ENCODE measurements around the gene PACRG. TPM values are rescaled to one million over a fixed set of nuclear protein-coding genes. Genes with fewer than 3 reads are reported as not detected.

The PACRG gene
- total and polyA plus RNA-seq, 10 of the 15 experiments (the other 5 are each of a cell fraction or from before 2014, with no cell fraction given): not detected

DNA sequence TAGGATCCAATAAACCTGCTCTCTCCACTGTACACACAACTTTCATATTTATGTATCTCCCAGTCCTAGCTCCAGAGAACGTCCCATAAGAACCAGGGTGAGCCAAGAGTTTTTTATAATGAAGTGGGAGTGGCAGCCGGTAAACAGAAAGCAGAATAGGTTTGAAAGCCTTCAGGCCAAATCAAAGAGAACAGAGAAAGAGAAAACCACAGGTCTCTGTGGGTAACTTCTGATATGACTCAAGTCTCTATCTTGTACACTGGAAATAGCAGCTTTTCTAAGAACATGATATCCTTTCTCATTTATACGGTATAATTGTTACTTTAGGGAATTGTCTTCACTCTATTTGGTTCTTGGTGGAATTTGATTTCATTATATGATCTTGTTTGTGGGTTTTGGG, 273.6 kb downstream of the PACRG start (continued):
- TF ChIP-seq, protein P1, sequence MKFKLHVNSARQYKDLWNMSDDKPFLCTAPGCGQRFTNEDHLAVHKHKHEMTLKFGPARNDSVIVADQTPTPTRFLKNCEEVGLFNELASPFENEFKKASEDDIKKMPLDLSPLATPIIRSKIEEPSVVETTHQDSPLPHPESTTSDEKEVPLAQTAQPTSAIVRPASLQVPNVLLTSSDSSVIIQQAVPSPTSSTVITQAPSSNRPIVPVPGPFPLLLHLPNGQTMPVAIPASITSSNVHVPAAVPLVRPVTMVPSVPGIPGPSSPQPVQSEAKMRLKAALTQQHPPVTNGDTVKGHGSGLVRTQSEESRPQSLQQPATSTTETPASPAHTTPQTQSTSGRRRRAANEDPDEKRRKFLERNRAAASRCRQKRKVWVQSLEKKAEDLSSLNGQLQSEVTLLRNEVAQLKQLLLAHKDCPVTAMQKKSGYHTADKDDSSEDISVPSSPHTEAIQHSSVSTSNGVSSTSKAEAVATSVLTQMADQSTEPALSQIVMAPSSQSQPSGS (IDR thresholded peaks at IDR 0.05; ENCODE audit: low read length): peak; percentile 41; the same call in 1 of the 2 replicates
- TF ChIP-seq MEF2A (IDR thresholded peaks at IDR 0.05; ENCODE audit: insufficient read depth, low read depth, low read length) (peak; percentile 62; the same call in 1 of the 2 replicates), JUNB (IDR thresholded peaks at IDR 0.05) (peak; percentile 91), CBX3 (IDR thresholded peaks at IDR 0.05; ENCODE audit: borderline replicate concordance, low read depth) (no peak), SPI1 (IDR thresholded peaks at IDR 0.05; ENCODE audit: borderline replicate concordance, insufficient read depth, low read depth, low read length) (peak; percentile 15; the same call in 1 of the 2 replicates), IRF4 (IDR thresholded peaks at IDR 0.05; ENCODE audit: low read depth, low read length) (peak; percentile 92), CBFB (IDR thresholded peaks at IDR 0.05; ENCODE audit: low read depth) (peak; percentile 85), HDAC6 (IDR thresholded peaks at IDR 0.05; ENCODE audit: unreplicated experiment) (no peak), RAD21 (IDR thresholded peaks at IDR 0.05; ENCODE audit: insufficient read depth, low read depth, low read length) (no peak), ZNF24 (IDR thresholded peaks at IDR 0.05) (no peak), IKZF2 (IDR thresholded peaks at IDR 0.05) (peak in 1 of 2 experiments; percentile 48; a peak in 1 of 4 replicates), NFIC (IDR thresholded peaks at IDR 0.05; ENCODE audit: low read depth, low read length) (peak; percentile 69; the same call in 1 of the 2 replicates), RUNX3 (IDR thresholded peaks at IDR 0.05; ENCODE audit: low read length) (peak; percentile 97)

DNA sequence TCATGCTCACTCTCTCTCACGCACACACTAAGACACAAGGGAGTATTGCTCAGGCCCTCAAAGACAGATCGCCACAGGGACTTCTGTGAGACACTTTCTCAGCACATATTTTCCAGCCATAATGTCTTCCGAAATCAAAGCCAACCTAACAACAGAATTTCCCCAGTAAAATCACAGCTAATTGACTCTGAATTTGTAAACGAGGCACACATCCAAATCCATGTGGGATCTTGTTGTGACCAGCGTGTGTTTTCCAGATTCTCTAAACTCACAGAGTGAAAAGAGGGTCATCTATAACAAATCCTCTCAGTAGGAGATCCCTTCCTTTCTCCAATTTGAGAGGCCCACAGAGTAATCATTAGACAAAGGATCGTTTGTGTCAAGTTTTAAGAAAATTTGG, 280.4 kb downstream of the PACRG start:
- ChIA-PET POLR2A (no interaction called here), CTCF (no interaction called here), SMC1A (ENCODE audit: uncharacterized antibody, unreplicated experiment) (no interaction called here), RAD21 (ENCODE audit: unreplicated experiment) (no interaction called here)
- WGBS (ENCODE audit: insufficient coverage, insufficient replicate concordance, low lambda C conversion rate, missing lambda C conversion rate): 16% methylated on average over 6 of the region's 6 CpGs
- Histone ChIP-seq H4K20me1 (ENCODE audit: control insufficient read depth, insufficient read depth) (no peaks in the 10 kb centered on the region), H3K4me3 (no peak overlapping the region), H3K4me1 (ENCODE audit: control insufficient read depth, insufficient read depth, low read length) (no peaks in the 10 kb centered on the region), H3K27ac (ENCODE audit: control insufficient read depth, insufficient read depth) (no peak overlapping the region), H3K4me2 (ENCODE audit: control insufficient read depth, insufficient read depth) (no peak overlapping the region), H3K79me2 (ENCODE audit: control insufficient read depth, insufficient read depth, low read length) (no peaks in the 10 kb centered on the region), H3K9me3 (replicated peaks; ENCODE audit: control insufficient read depth, insufficient read depth, low read length) (no peaks in the 10 kb centered on the region), H3K36me3 (ENCODE audit: control insufficient read depth in 2 of 2, insufficient read depth in 2 of 2, low read length in 1 of 2) (no peaks in the 10 kb centered on the region), H3K27me3 (replicated peaks in 1 of 2; ENCODE audit: control insufficient read depth in 2 of 2, insufficient read depth in 2 of 2, low read length in 1 of 2) (no peaks in the 10 kb centered on the region), H3K9ac (ENCODE audit: control insufficient read depth, insufficient read depth, low read length) (no peak overlapping the region), H2AFZ (ENCODE audit: control insufficient read depth, low read depth, low read length) (no peak overlapping the region)
- no peak for DNase-seq (ENCODE audit: low read depth, low spot score)
- in situ Hi-C loops (cut with MboI): no loop called here
- no TSS peak for BruUV-seq (replicated peaks)
- no peak for FAIRE-seq
- intact Hi-C loops (cut with micrococcal nuclease; ENCODE audit: unreplicated experiment): no loop called here
- no peak for ATAC-seq
- TF ChIP-seq, protein P2, sequence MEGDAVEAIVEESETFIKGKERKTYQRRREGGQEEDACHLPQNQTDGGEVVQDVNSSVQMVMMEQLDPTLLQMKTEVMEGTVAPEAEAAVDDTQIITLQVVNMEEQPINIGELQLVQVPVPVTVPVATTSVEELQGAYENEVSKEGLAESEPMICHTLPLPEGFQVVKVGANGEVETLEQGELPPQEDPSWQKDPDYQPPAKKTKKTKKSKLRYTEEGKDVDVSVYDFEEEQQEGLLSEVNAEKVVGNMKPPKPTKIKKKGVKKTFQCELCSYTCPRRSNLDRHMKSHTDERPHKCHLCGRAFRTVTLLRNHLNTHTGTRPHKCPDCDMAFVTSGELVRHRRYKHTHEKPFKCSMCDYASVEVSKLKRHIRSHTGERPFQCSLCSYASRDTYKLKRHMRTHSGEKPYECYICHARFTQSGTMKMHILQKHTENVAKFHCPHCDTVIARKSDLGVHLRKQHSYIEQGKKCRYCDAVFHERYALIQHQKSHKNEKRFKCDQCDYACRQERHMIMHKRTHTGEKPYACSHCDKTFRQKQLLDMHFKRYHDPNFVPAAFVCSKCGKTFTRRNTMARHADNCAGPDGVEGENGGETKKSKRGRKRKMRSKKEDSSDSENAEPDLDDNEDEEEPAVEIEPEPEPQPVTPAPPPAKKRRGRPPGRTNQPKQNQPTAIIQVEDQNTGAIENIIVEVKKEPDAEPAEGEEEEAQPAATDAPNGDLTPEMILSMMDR (IDR thresholded peaks at IDR 0.05 in 2 of 3, conservative IDR thresholded peaks at IDR 0.05 in 1 of 3; ENCODE audit: control insufficient read depth in 2 of 3, extremely low read depth in 1 of 3, insufficient read depth in 1 of 3, low read depth in 3 of 3, low read length in 3 of 3): no peak
- TF ChIP-seq, protein P3, sequence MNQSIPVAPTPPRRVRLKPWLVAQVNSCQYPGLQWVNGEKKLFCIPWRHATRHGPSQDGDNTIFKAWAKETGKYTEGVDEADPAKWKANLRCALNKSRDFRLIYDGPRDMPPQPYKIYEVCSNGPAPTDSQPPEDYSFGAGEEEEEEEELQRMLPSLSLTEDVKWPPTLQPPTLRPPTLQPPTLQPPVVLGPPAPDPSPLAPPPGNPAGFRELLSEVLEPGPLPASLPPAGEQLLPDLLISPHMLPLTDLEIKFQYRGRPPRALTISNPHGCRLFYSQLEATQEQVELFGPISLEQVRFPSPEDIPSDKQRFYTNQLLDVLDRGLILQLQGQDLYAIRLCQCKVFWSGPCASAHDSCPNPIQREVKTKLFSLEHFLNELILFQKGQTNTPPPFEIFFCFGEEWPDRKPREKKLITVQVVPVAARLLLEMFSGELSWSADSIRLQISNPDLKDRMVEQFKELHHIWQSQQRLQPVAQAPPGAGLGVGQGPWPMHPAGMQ (IDR thresholded peaks at IDR 0.05; ENCODE audit: borderline replicate concordance): no peak
- no peak for TF ChIP-seq CEBPB (IDR thresholded peaks at IDR 0.05; ENCODE audit: borderline replicate concordance in 1 of 2, low read depth in 2 of 2, low read length in 2 of 2)
- TF ChIP-seq, protein P4, sequence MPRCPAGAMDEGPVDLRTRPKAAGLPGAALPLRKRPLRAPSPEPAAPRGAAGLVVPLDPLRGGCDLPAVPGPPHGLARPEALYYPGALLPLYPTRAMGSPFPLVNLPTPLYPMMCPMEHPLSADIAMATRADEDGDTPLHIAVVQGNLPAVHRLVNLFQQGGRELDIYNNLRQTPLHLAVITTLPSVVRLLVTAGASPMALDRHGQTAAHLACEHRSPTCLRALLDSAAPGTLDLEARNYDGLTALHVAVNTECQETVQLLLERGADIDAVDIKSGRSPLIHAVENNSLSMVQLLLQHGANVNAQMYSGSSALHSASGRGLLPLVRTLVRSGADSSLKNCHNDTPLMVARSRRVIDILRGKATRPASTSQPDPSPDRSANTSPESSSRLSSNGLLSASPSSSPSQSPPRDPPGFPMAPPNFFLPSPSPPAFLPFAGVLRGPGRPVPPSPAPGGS (IDR thresholded peaks at IDR 0.05; ENCODE audit: borderline replicate concordance, insufficient read depth, low read depth, low read length, poor library complexity, severe bottlenecking): peak; percentile 13
- TF ChIP-seq PAX5 (IDR thresholded peaks at IDR 0.05; ENCODE audit: borderline replicate concordance, low read depth, low read length): no peak
- no peak for TF ChIP-seq LARP7 (IDR thresholded peaks at IDR 0.05)
